Measurements from ENCODE around the gene PRKN.

The PRKN gene

DNA sequence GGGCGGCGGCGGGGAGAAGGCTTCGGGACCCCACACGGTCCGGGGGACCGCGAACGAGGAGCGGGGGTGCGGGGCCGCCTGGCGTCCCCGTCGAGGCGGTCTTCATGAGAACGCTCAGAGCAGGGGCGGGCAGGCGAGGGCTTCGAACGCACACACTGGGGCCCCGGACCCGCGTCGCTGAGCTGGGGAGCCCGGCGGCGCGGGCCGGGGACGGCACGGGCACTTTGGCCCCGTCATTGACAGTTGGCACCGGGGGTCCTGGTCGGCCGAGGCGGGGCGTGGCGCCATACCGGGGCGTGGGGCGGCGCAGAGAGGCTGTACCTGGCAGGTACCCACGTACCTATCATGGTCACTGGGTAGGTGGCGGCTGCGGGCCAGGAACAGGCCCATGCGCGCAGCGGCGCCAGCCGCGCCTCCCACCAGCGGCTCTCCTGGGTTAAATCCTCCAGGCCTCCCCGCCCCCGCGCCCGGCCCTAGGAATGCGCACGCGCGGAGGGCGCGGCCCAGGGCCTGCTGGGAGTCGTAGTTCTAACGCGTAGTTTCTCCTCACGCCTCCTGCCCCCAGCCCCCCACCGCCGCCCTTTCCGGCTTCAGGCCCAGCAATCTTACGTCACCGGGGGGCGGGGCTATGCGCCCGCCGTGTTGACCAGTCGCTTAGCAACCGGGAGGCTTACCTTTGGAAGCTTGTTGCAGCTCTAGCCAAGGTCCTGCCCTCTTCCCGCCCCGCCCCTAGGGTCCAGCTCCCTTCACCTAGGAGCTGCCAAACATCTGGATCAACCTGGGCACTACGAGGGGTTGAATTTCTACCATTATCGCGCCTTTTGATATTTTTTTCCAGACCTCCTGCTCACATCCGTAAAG, at the start of gene PRKN, which contains the start of gene PACRG:
Gene PRKN (minus strand): TSS at position 445 of the 861 bp plus-strand sequence.
Gene PACRG (plus strand): TSS at position 653 of the 861 bp plus-strand sequence.
- peak; percentile 93 for DNase-seq (ENCODE audit: low spot score)
- FAIRE-seq: peak; percentile 18

DNA sequence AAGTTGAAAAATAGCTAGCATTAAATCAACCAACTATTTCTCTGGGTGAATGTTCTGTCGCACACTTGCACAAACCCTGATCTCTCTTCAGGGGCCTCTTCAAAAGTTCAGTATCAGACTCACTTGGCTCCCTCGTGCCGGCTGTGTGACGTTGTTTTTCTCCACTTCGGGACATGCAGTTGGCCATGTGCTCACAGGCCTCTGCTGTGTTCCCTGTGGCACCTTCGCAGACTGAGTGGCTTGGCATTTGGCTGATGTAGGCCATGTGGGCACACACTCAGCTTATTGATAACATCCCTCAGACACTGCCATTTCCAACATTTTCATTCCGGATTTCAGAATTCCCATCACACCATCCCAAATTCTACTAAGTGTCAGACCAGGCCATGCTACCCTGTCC, 49.5 kb upstream of the PRKN start:
- DNase-seq (ENCODE audit: low spot score): no peak
- FAIRE-seq: no peak

DNA sequence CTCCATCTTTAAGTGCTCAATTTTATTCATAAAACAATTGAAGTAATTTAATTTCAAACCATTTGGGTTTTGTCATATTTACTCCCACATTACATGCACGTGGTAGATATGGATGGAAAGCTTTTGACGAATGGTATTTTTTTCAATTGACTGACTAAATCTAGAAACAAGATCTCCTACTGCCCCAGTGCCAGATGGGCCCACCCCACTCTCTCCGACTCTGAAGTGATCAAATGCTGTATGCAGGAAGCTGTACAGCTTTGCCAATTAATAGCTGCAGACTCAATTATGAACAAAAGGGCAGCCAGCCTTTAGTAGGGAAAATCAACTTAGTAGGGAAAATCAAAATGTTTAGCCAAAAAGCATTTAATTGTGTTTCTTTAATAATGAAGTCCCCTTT, 46.4 kb upstream of the PRKN start:
- DNase-seq (ENCODE audit: low spot score) (no peak), FAIRE-seq (no peak)

DNA sequence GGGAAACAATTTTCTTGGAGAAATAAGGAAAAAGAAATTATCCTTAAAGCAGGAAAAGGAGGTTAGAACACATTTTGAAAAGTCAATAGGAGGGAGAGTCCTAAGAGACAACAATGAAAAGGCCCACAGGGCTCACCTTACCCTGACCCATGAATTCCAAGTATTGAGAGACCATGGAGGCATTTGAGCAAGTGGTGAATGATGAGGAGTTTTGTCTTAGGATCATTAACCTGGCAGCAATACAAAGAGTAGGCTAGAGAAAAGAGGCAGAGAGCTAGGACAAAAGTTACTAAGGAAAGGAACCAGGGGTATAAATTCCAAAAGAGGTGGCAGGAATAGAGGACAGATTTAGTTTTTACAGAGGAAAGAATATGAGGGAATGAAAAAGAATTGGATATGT, 44.9 kb upstream of the PRKN start:
- FAIRE-seq (no peak), DNase-seq (ENCODE audit: low spot score) (no peak)

DNA sequence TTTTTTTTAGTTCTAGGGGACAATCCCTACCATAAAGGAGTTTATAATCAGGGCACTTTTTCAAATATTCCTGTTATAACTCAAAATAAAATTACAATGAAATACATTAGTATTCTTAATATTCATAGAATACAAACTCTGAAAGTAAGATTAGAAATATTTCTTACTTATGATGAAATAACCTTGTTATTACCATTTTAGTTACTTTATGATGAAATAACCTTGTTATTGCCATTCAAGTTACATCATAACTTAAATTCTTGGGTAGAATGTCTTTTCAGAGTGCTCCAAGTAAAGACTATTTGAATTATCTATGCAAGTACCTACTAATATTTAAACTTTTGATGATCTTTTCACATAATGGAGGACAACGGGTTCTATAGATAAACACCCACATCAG, 43.4 kb upstream of the PRKN start:
- FAIRE-seq (no peak), DNase-seq (ENCODE audit: low spot score) (no peak)

DNA sequence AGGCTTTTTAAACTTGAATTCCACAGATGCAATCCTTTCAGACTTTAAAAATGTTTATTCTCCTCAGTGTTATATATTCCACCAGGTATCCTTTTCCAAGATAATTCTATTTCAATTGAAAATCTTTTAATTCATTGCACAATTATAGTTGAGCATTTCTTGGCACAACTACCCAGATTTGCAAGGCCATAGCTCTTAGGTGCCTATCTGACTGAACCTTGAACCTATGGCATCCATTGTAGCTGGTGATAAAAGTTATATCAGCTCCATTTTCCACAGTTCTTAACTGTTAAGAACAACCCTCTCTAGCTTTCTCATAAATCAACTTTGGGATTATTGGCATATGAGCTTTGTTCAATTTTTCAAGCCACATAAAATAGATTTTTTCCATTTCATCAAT, 42.6 kb upstream of the PRKN start:
- FAIRE-seq (no peak), DNase-seq (ENCODE audit: low spot score) (no peak)

DNA sequence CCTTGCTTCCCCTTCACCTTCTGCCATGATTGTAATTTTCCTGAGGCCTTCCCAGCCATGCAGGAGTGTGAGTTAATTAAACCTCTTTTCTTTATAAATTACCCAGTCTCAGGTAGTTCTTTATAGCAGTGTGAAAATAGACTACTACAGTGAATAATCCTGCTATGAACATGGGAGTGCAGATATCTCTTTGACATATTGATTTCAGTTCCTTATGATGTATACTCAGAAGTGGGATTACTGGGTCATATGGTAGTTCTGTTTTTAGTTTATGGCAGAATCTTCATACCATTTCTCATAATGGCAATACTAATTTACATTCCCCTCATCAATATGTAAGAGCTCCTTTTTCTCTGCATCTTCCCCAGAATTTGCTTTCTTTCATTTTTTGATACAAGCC, 26.2 kb upstream of the PRKN start:
- DNase-seq (ENCODE audit: low spot score): no peak
- FAIRE-seq: no peak

DNA sequence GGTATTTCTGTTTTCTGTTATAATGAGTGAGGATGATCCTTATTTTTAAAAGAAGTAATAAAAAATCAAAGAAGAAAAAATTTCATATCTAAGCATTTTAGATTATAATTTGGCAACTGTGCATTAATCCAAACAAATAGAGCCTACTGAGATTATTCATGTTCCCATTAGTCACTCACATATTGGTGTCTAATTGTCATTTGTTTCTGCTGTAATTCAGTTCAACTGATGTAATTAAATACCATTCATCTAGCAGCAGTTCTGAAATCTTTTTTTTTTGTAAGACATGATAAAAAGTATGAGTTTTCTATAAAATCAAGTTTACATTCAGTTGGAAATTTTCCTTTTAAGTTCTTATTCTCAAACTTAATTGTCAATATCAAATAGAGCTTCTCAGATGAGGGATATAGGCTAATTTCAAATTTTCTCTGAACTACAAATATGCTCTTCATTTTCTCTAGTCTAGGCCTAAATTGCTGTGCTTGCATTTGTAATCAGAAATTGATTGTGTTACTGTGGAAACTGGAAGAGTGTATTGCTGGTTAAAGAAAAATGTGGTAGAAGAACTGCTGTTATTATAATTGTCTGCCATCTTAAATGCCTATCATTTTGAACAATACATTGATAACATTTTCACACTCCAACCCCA, 23.8 kb upstream of the PRKN start:
- DNase-seq (ENCODE audit: low spot score) (no peak), FAIRE-seq (no peak)

DNA sequence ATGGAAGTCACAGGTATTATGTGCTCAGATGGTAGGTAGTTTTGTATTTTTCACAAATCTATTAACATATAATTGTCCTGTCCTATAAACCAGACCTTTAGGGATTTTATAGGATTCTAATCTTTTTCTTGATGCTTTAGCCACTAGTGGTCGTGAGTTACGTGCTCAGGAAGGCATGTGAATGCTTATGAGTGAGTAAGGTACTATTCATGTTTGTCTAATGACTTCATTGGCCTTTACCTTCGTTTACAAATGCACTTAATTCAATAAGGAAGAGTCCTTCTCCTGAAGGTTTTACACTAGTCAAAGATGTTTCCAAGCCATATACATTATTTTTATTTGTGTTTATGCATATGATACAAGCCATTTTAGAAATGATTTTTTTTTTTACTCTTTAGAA, 23.2 kb upstream of the PRKN start:
- DNase-seq (ENCODE audit: low spot score): peak; percentile 42
- no peak for FAIRE-seq

DNA sequence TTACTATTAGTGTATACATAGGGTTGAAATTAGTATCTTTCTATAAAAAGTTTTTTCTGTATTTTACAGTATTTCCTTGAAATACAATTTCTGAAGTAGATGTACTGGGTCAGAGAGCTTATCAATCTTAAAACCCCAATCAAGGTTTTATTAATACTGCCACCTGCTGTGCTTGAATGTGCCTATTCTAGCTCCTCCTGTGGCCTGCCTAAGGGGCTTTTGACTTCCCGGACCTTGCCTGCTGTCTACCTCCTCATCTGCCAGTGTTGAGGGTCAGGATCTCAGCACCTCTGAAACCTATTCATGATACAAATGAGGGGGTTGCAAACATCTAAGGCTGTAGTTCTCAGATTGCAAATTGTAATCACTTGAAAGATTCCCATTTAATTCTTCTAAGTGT, 9.4 kb upstream of the PRKN start:
- no peak for DNase-seq (ENCODE audit: low spot score)
- no peak for FAIRE-seq

DNA sequence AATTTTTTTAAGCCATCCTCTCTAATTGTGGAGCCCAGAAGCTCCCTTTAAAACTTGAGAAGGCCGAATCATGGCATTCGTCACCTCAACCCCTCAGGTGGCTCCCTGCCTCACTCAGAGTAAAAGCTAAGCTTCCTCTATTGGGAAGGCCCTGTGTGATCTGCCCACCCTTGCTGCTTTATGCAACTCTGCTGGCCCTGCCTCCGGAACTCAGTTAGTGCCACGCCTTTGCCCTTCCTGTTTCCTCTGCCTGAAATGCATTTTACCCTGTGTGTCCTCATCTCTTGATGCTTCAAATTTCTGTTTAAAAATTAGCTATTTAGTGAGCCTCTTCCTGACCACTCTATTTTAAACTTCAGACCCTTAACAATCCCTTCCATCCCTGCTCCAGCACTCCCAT, 5.9 kb upstream of the PRKN start:
- FAIRE-seq (no peak), DNase-seq (ENCODE audit: low spot score) (no peak)

DNA sequence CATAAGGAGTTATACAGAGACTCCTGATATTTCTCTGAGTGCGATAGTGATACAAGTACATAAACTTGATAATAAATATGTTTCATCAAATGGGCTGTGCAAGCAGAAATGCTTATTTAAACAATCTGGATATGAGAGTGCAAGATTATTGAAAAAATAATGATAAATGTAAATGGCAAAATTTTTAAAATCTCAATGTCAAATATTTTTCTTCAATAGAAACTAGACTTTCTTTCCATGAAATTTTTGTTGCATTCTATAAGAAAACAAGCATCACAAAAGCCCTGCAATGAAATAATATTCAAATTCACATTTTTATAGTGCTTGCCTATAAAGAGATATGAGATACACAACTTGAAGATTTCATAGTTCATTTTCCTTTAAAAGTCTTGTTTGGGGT, 2.9 kb upstream of the PRKN start:
- DNase-seq (ENCODE audit: low spot score) (no peak), FAIRE-seq (no peak)

DNA sequence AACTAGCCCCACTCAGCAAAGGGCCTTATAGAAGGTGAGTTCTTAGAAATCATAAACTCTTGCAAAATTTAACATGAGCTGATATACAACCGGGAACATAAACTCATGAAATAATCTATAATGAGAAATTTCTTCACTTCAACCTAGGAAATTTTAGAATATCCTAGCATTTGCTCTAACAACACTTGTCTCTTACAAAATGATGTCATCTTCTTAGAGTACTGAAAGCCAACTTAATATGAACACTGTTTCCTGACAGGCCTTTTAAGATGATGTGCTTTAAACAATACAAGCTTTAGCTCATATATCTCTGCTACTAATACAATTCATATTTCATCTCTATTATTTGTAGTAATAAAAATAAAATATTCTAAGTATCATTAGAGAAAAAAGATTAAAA, 1.1 kb upstream of the PRKN start:
- FAIRE-seq (no peak), DNase-seq (ENCODE audit: low spot score) (no peak)

DNA sequence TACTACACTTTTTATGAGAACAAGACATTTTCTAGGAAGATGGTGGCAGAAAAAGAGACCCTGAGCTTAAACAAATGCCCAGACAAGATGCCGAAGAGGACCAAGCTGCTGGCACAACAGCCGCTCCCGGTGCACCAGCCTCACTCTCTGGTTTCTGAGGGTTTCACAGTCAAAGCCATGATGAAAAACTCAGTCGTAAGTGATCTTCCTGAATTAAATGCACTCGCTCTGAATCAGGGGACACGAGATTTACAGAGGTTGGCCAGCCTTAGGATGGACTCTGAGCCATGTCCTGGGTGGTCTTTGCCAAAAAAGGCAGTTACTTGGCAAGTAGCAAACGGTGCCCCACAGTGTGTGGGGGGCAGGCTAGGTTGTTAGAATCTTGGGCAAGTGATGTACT, 631 bp upstream of the PRKN start:
- DNase-seq (ENCODE audit: low spot score): no peak
- FAIRE-seq: no peak

DNA sequence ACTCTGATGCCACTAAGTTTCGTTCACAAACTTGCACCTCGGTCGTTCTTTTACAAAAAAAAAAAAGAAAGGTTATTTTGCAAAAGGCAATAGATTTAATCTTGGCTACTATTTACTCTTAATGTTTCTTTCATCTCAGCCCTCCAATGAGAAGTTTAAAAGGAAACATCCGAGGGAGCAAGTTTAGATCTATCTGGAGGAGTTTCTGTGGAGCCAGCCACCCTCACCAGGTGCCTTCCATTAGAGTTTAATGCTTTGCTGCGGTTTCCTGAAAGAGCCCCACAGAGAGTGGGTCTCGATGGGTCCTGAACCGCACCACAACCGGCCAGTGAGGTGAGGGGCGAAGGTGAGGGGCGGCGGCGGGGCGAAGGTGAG, 632 bp downstream of the PRKN start:
- FAIRE-seq (no peak), DNase-seq (ENCODE audit: low spot score) (no peak)

DNA sequence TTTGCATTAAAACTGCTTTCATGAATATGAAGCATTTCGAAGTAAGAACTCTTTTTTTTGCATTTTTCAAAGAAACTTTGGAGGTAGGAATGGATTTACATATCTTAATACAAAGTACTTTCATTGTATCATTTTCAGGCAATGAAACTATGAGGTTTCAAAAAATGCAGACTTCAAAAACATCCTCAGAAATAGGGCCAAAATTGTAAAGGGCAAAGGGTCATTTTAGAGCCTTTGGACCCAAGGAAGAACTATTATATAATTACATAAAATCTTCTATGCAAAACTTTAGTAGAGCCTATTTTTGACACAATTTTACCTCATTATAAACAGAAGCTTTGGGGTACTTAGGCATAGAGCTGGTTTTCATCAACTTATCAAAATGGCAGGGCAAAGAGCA, 4.9 kb downstream of the PRKN start:
- DNase-seq (ENCODE audit: low spot score) (no peak), FAIRE-seq (no peak)

DNA sequence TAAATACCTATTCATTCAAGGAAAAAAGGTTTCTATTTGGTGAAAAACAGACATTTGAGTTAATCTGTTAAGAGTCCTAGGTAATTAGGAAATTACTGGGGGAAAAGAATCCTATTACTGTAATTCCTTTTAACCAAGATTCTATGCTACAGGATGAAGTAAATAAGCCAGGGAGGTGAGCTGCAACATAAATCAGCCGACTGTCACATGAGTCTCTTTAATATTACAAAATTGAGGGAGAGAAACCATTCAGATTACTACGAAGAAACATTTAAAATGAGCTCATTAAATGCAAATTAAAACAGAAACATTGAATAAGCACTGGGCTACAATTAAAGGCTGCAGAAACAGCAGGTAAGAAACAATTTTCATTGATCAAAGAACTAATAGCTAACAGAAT, 5.3 kb downstream of the PRKN start:
- FAIRE-seq (no peak), DNase-seq (ENCODE audit: low spot score) (no peak)

DNA sequence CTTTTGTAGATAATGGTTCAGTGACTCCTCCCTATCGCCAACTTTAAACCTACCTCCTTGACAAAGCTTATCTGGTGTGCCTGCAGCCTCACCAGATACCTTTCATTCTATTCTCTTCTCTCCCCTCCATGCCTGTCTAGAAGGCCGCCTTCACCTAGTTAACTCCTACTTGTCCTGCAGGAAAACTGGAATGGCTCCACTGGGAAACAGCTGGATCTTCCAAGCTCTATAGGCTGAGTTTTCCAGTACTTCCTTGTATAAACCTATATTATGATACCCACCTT, 6.2 kb downstream of the PRKN start:
- DNase-seq (ENCODE audit: low spot score): no peak
- FAIRE-seq: no peak

DNA sequence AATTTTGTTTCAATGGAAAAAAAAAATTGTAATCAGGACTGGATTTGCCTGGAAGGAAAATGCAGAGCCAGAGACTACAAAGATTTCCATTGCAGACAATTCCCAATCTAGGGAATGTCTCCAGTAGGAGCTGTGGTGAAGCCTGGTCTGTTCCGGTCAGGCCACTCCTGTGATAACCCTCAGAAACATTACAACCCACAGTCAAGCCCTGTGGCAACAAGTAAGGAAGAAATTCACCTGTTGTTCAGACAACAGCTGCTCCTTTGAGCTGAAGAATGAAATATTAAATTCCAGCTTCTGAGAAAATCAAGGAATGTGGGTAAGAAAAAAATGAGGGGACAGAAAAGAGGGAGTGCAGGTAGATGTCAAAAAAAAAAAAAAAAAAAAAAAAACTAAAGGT, 8.0 kb downstream of the PRKN start:
- DNase-seq (ENCODE audit: low spot score) (no peak), FAIRE-seq (no peak)

DNA sequence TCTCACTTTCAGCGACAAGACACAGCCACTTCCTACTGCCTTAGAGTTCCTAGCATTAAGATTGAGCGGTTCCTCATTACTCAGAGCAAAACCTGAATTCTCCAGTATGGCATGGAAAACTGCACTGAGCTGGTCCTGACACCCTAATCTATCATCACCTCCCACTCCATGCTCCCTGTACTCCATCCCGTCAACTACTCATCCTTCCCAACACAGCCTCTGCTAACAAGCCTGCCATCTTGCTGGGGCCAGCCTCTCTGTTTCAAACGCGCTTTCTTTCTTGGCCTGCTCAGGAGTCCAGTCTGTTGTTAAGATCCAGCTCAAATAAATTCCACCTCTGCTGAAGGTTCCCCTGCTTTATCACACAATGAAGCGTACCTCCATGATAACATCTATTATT, 12.0 kb downstream of the PRKN start:
- DNase-seq (ENCODE audit: low spot score) (no peak), FAIRE-seq (no peak)

DNA sequence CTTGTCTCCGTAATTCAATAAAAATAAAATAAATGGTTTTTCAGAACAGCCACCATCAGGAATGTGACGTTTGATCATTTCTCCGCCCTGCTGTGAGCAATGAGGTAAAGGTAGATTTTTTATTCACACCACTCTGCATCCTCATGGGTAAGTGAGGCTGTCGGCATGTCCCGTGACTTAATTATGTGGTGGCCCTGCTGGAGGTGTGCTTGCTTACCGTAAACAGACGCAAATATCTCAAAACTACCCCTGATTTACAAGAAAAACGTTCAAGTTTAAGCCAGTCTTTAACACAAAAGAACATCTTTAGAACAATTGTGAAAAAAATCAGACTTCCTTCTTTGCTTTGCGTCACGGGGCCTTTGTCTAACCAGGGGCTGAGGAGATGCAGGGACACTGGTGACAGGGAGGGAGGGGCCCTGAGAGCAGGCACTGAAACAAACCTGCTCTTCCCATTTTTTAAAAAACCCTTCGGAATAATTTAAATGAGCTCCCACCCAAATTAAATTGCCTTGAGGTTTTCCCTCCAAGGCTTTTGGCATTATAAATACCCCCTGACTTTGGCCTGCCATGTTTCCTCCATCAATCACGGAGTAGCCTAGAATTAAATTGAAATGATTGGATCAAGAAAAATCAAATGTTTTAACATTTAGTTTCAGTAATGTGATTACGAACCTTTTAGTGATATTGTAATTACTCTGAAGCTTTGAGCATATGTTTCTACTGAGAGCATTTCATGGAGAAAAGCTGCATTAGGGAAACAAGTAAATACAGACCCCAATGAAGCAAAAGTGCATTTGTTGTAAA, 13.4 kb downstream of the PRKN start:
- FAIRE-seq (no peak), DNase-seq (ENCODE audit: low spot score) (no peak)

DNA sequence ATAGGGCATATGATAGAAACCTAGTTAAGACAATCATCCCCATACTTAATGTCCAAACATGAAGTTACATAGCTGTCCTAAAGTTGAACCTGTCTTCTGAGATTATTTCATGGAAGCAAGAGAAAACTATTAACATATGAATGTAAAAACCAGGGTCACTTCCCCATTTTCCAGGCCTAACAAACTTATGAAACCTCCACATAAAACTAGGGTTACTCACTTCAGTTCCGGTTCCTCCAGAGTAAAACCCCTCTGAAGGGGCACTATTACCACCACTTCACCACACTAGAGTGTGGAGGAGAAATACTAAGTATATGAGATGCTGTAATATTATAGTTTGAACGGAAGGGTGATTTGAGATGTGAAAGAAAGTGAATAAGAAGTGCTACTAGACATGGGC, 14.9 kb downstream of the PRKN start:
- FAIRE-seq (no peak), DNase-seq (ENCODE audit: low spot score) (no peak)

DNA sequence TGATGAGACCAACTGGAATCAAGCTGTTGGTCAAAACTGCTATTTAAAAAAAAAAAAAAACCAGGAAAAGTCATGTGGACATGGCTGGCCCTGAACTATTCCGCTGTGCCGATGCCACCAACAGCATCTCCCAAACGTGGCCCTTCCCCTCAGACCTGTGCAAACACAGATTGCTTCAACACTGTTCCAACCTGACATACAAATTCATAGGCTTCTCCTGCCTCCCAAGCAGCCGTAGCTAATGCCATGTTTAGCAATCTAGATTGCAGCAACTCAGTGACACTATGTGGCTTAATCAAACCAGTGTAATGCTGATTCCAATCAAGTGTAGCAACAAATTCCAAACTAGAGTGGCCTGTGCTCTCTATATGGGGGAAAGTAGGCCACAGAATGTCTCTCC, 16.2 kb downstream of the PRKN start:
- DNase-seq (ENCODE audit: low spot score): no peak
- FAIRE-seq: no peak

All from RCC 7860 (cell line).